ENCODE measurements around the gene GPRC5C. TPM values are rescaled to one million over a fixed set of nuclear protein-coding genes. Genes with fewer than 3 reads are reported as not detected.

The GPRC5C gene
- polyA plus RNA-seq, 1 experiment: 0.33 TPM

- no peak for DNase-seq (ENCODE audit: low read depth)
- ChIA-PET POLR2A (no interaction called here), CTCF (no interaction called here)
- no peak overlapping the region for H3K4me3 ChIP-seq (ENCODE audit: low read depth, low read length)
- H3K36me3 ChIP-seq (ENCODE audit: control insufficient read depth, insufficient read depth, low read length): no peaks in the 10 kb centered on the region
- H3K27me3 ChIP-seq (ENCODE audit: control insufficient read depth, insufficient read depth, low read length): no peaks in the 10 kb centered on the region
- TF ChIP-seq CTCF (IDR thresholded peaks at IDR 0.05; ENCODE audit: insufficient read depth, low read depth, low read length): no peak
Measured at GRCh38 chr17:74424117-74424516, 7.8 kb upstream of the GPRC5C start.

- Histone ChIP-seq H3K36me3 (ENCODE audit: control insufficient read depth, insufficient read depth, low read length) (no peaks in the 10 kb centered on the region), H3K27me3 (ENCODE audit: control insufficient read depth, insufficient read depth, low read length) (no peaks in the 10 kb centered on the region), H3K4me3 (ENCODE audit: low read depth, low read length) (no peak overlapping the region)
- no peak for TF ChIP-seq CTCF (IDR thresholded peaks at IDR 0.05; ENCODE audit: insufficient read depth, low read depth, low read length)
- ChIA-PET POLR2A (no interaction called here), CTCF (no interaction called here)
- no peak for DNase-seq (ENCODE audit: low read depth)
Measured at GRCh38 chr17:74424657-74425056, 7.2 kb upstream of the GPRC5C start.

GRCh38 chr17:74426551-74427047 is 5.3 kb upstream of the GPRC5C start:
- POLR2A ChIA-PET: no interaction called here
- Histone ChIP-seq H3K27me3 (ENCODE audit: control insufficient read depth, insufficient read depth, low read length) (peaks cover 7% of the 10 kb centered on the region), H3K36me3 (ENCODE audit: control insufficient read depth, insufficient read depth, low read length) (no peaks in the 10 kb centered on the region), H3K4me3 (ENCODE audit: low read depth, low read length) (no peak overlapping the region)
- TF ChIP-seq CTCF (IDR thresholded peaks at IDR 0.05; ENCODE audit: insufficient read depth, low read depth, low read length): no peak
- CTCF ChIA-PET: no interaction called here
- no peak for DNase-seq (ENCODE audit: low read depth)

GRCh38 chr17:74427048-74427762 is 4.7 kb upstream of the GPRC5C start:
- DNase-seq (ENCODE audit: low read depth): no peak
- POLR2A ChIA-PET: no interaction called here
- CTCF ChIA-PET: no interaction called here
- Histone ChIP-seq H3K27me3 (ENCODE audit: control insufficient read depth, insufficient read depth, low read length) (peaks cover 12% of the 10 kb centered on the region), H3K36me3 (ENCODE audit: control insufficient read depth, insufficient read depth, low read length) (no peaks in the 10 kb centered on the region), H3K4me3 (ENCODE audit: low read depth, low read length) (no peak overlapping the region)
- TF ChIP-seq CTCF (IDR thresholded peaks at IDR 0.05; ENCODE audit: insufficient read depth, low read depth, low read length): no peak

GRCh38 chr17:74427763-74428153 is 4.1 kb upstream of the GPRC5C start:
- H3K36me3 ChIP-seq (ENCODE audit: control insufficient read depth, insufficient read depth, low read length): no peaks in the 10 kb centered on the region
- ChIA-PET CTCF (no interaction called here), POLR2A (no interaction called here)
- H3K27me3 ChIP-seq (ENCODE audit: control insufficient read depth, insufficient read depth, low read length): peaks cover 14% of the 10 kb centered on the region
- TF ChIP-seq CTCF (IDR thresholded peaks at IDR 0.05; ENCODE audit: insufficient read depth, low read depth, low read length): no peak
- DNase-seq (ENCODE audit: low read depth): no peak
- no peak overlapping the region for H3K4me3 ChIP-seq (ENCODE audit: low read depth, low read length)
